HL-60 (cell line): Measurements from ENCODE around the gene NTN3.

ENCODE experiments used
- CTCF ChIP-seq: IDR thresholded peaks from one replicate; pipeline ENCODE4 v1.5.1; 2011; ENCODE audit warnings: low read length, control low read depth, inconsistent platforms; ENCODE audit not compliant: insufficient read depth
- GABPA ChIP-seq: IDR thresholded peaks from 2 replicates; pipeline ENCODE4 v1.6.1; 2012; ENCODE audit warnings: low read depth
- POLR2AphosphoS5 ChIP-seq: IDR thresholded peaks from 2 replicates; pipeline ENCODE4 v1.6.1; 2012; ENCODE audit warnings: low read depth
- REST ChIP-seq: IDR thresholded peaks from 2 replicates; pipeline ENCODE4 v1.6.1; 2012; ENCODE audit warnings: low read depth; ENCODE audit not compliant: insufficient replicate concordance
- SPI1 ChIP-seq: IDR thresholded peaks from 2 replicates; pipeline ENCODE4 v1.6.1; 2012; ENCODE audit warnings: low read depth, mild to moderate bottlenecking, borderline replicate concordance

- TF ChIP-seq CTCF, result no peak
- TF ChIP-seq POLR2AphosphoS5, result no peak
- TF ChIP-seq GABPA, result no peak
- TF ChIP-seq REST, result no peak
- no peak for TF ChIP-seq SPI1
Observed at GRCh38 chr16:2519711-2520080, 48.6 kb downstream of the NTN3 start.
